PC-9 (cell line): ENCODE data around the gene CACNA1S.

ENCODE experiments used
- EZH2 ChIP-seq: fragments of 200-600 bp; sonication (generic); IDR thresholded peaks from 2 replicates; pipeline ENCODE4 v1.8.0; 2017; ENCODE audit warnings: antibody characterized with exemption, low read depth
- TF ChIP-seq, protein P1 (sequence below): fragments of 200-600 bp; sonication (generic); conservative IDR thresholded peaks from 2 replicates; pipeline ENCODE4 v1.6.1; 2017; ENCODE audit warnings: mixed run types, antibody characterized with exemption, mild to moderate bottlenecking, moderate library complexity

DNA sequence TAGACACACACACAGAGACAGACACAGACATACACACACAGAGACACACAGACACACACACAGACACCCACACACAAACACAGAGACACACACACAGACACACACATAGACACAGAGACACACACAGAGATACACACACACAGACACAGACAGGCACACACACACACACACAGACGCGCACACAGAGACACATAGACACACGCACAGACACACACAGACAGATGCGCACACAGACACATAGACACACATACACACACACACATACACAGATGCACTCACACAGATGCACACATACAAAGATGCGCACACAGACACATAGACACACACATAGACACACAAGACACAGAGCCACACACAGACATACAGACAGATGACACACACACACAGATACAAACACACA is 104.7 kb downstream of the CACNA1S start:
- TF ChIP-seq EZH2 = no peak
- TF ChIP-seq, protein P1, sequence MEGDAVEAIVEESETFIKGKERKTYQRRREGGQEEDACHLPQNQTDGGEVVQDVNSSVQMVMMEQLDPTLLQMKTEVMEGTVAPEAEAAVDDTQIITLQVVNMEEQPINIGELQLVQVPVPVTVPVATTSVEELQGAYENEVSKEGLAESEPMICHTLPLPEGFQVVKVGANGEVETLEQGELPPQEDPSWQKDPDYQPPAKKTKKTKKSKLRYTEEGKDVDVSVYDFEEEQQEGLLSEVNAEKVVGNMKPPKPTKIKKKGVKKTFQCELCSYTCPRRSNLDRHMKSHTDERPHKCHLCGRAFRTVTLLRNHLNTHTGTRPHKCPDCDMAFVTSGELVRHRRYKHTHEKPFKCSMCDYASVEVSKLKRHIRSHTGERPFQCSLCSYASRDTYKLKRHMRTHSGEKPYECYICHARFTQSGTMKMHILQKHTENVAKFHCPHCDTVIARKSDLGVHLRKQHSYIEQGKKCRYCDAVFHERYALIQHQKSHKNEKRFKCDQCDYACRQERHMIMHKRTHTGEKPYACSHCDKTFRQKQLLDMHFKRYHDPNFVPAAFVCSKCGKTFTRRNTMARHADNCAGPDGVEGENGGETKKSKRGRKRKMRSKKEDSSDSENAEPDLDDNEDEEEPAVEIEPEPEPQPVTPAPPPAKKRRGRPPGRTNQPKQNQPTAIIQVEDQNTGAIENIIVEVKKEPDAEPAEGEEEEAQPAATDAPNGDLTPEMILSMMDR = no peak
